WTC11 (cell line): Measurements from ENCODE around the gene RNF113B.

ENCODE experiments used
- TF ChIP-seq, protein P1 (sequence below): fragments of 200-600 bp; IDR thresholded peaks from 2 replicates; pipeline ENCODE4 v1.8.0; 2022; ENCODE audit warnings: antibody characterized with exemption
- TF ChIP-seq, protein P2 (sequence below): sonication (generic); formaldehyde crosslinking; conservative IDR thresholded peaks from 2 replicates; pipeline ENCODE4 v1.8.1; 2022; ENCODE audit warnings: mild to moderate bottlenecking, missing genetic modification reagents

DNA sequence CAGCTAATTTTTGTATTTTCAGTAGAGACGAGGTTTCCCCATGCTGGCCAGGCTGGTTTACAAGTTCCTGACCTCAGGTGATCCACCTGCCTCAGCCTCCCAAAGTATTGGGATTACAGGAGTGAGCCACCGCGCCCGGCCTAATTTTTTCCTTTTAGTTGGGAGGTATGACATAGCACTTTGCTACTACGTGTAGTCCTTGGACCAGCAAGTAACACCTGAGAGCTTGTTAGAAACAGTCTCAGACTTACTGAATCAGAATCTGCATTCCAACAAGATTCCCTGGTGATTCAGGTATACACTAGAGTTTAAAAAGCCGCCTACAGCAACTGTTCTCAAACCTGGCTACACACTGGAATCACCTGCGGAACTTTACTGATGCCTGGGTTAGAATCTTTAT, 36.0 kb downstream of the RNF113B start:
- TF ChIP-seq, protein P1, sequence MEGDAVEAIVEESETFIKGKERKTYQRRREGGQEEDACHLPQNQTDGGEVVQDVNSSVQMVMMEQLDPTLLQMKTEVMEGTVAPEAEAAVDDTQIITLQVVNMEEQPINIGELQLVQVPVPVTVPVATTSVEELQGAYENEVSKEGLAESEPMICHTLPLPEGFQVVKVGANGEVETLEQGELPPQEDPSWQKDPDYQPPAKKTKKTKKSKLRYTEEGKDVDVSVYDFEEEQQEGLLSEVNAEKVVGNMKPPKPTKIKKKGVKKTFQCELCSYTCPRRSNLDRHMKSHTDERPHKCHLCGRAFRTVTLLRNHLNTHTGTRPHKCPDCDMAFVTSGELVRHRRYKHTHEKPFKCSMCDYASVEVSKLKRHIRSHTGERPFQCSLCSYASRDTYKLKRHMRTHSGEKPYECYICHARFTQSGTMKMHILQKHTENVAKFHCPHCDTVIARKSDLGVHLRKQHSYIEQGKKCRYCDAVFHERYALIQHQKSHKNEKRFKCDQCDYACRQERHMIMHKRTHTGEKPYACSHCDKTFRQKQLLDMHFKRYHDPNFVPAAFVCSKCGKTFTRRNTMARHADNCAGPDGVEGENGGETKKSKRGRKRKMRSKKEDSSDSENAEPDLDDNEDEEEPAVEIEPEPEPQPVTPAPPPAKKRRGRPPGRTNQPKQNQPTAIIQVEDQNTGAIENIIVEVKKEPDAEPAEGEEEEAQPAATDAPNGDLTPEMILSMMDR, result no peak
- TF ChIP-seq, protein P2, sequence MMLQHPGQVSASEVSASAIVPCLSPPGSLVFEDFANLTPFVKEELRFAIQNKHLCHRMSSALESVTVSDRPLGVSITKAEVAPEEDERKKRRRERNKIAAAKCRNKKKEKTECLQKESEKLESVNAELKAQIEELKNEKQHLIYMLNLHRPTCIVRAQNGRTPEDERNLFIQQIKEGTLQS (CRISPR knock-in tag), result no peak
